ENCODE data around the gene TRAT1. TPM values are rescaled to one million over a fixed set of nuclear protein-coding genes. Genes with fewer than 3 reads are reported as not detected.

The TRAT1 gene
- total RNA-seq, 4 donors from 2014 or later, result not detected

DNA sequence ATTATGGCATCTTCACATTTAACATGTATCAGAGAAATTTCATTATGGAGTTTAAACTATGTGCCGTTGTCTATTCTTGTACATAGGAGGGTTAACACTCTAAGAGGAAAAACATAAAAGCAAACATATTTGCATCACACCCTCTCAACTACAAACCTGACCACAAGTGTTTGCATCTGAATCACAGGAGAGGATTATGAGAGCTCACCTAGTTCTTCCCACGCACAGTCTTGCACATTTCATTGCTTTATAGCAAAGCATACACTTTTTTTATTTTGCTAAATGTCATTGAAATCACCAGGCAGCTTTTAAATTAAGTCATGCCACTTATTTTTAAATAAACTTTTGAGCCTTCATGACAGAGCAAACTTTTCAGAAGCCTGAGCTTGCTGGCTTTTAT lies 12.5 kb downstream of the TRAT1 start:
- intact Hi-C loops (cut with DNase I; ENCODE audit: low total_unique reads), result no loop called here
- WGBS, 2 donors, result 77 to 83% methylated on average over 2 of the region's 2 CpGs
- TF ChIP-seq CTCF (IDR thresholded peaks at IDR 0.05) (no peak), POLR2A (IDR thresholded peaks at IDR 0.05) (no peak)

GRCh38 chr3:108838436-108838835 lies 15.8 kb downstream of the TRAT1 start:
- intact Hi-C loops (cut with DNase I; ENCODE audit: low total_unique reads), result no loop called here
- TF ChIP-seq POLR2A (IDR thresholded peaks at IDR 0.05), result no peak
- no peak for TF ChIP-seq CTCF (IDR thresholded peaks at IDR 0.05)
- WGBS, 2 donors, result 47 to 48% methylated on average over 3 of the region's 3 CpGs
- H3K4me3 ChIP-seq (ENCODE audit: low read depth, poor library complexity, severe bottlenecking), result no peak overlapping the region
- no peak for DNase-seq (ENCODE audit: low spot score in 2 of 2)

More for the DNA sequence above, 12.5 kb downstream of the TRAT1 start:
- DNase-seq (ENCODE audit: low spot score in 2 of 2), result no peak
- no peak overlapping the region for H3K4me3 ChIP-seq (ENCODE audit: low read depth, poor library complexity, severe bottlenecking)

- H3K4me3 ChIP-seq (ENCODE audit: low read depth, poor library complexity, severe bottlenecking), result no peak overlapping the region
- no peak for TF ChIP-seq CTCF (IDR thresholded peaks at IDR 0.05)
- no peak for TF ChIP-seq POLR2A (IDR thresholded peaks at IDR 0.05)
- WGBS, 2 donors, result 65 to 72% methylated on average over 5 of the region's 5 CpGs
- intact Hi-C loops (cut with DNase I; ENCODE audit: low total_unique reads), result no loop called here
- no peak for DNase-seq (ENCODE audit: low spot score in 2 of 2)
Observed at GRCh38 chr3:108845709-108846293, 23.2 kb downstream of the TRAT1 start.

GRCh38 chr3:108847187-108847586 lies 24.6 kb downstream of the TRAT1 start:
- no peak for DNase-seq (ENCODE audit: low spot score in 2 of 2)
- no peak overlapping the region for H3K4me3 ChIP-seq (ENCODE audit: low read depth, poor library complexity, severe bottlenecking)
- intact Hi-C loops (cut with DNase I; ENCODE audit: low total_unique reads), result no loop called here
- 84 to 86% methylated on average over 2 of the region's 2 CpGs for WGBS, 2 donors
- TF ChIP-seq POLR2A (IDR thresholded peaks at IDR 0.05) (no peak), CTCF (IDR thresholded peaks at IDR 0.05) (no peak)

- intact Hi-C loops (cut with DNase I; ENCODE audit: low total_unique reads), result no loop called here
- WGBS, 2 donors, result 83 to 88% methylated on average over 1 of the region's 1 CpG
- no peak for DNase-seq (ENCODE audit: low spot score in 2 of 2)
- H3K4me3 ChIP-seq (ENCODE audit: low read depth, poor library complexity, severe bottlenecking), result no peak overlapping the region
- TF ChIP-seq POLR2A (IDR thresholded peaks at IDR 0.05) (no peak), CTCF (IDR thresholded peaks at IDR 0.05) (no peak)
Observed at GRCh38 chr3:108849075-108849474, 26.5 kb downstream of the TRAT1 start.

- TF ChIP-seq CTCF (IDR thresholded peaks at IDR 0.05), result no peak
- no peak for TF ChIP-seq POLR2A (IDR thresholded peaks at IDR 0.05)
- H3K4me3 ChIP-seq (ENCODE audit: low read depth, poor library complexity, severe bottlenecking), result no peak overlapping the region
- DNase-seq (ENCODE audit: low spot score in 2 of 2), result no peak
- intact Hi-C loops (cut with DNase I; ENCODE audit: low total_unique reads), result no loop called here
- 22 to 33% methylated on average over 1 of the region's 1 CpG for whole genome bisulfite sequencing, 2 donors
Observed at GRCh38 chr3:108861401-108861800, 38.8 kb downstream of the TRAT1 start.
